Transverse colon (tissue), 4 donors: Measurements from ENCODE around the gene KHDRBS1. TPM values are rescaled to one million over a fixed set of nuclear protein-coding genes. Genes with fewer than 3 reads are reported as not detected.
"Not testable (repeated sequence)": the region's sequence is repeated elsewhere in the genome, so short reads cannot be mapped to it uniquely, and the experiment has no call there.

Experiments
- DNase-seq: peaks from one replicate; pipeline ENCODE4 v3.0.0-alpha.2; 2019
- H3K27ac ChIP-seq, 4 donors: fragments of 200-600 bp; sonication (generic); 2 replicates each; pipeline ENCODE4 v1.5.1; 2016 to 2018; ENCODE audit warnings: inconsistent platforms in 4 of 4
- H3K27me3 ChIP-seq: fragments of 200-600 bp; sonication (generic); 2 replicates; pipeline ENCODE4 v1.5.1; 2017; ENCODE audit warnings: inconsistent platforms
- H3K36me3 ChIP-seq, 4 donors: fragments of 200-600 bp; sonication (generic); 2 replicates each; pipeline ENCODE4 v1.5.1; 2017 to 2019; ENCODE audit warnings: inconsistent platforms in 4 of 4
- H3K4me1 ChIP-seq, 4 donors: fragments of 200-600 bp; sonication (generic); 2 replicates each; pipeline ENCODE4 v1.5.1; 2017 to 2020; ENCODE audit warnings: inconsistent platforms in 4 of 4
- H3K4me3 ChIP-seq, 4 donors: fragments of 200-600 bp; sonication (generic); 1 replicate in 1 of 4; 2 replicates in 3 of 4; pipeline versions ENCODE4 v1.5.1 to v1.6.1; 2017 to 2019; ENCODE audit warnings: inconsistent platforms in 4 of 4
- H3K9me3 ChIP-seq, 2 donors: fragments of 200-600 bp; sonication (generic); 2 replicates each; pipeline ENCODE4 v1.5.1; 2017 to 2019; ENCODE audit warnings: inconsistent platforms in 2 of 2
- CTCF ChIP-seq, 5 experiments: fragments of 200-600 bp in 3 of 5; fragments of 450-650 bp in 2 of 5; sonication (generic) in 3 of 5; IDR thresholded peaks; 1 replicate in 2 of 5; 2 replicates in 3 of 5; pipeline ENCODE4 v1.5.1; 2016 to 2017; ENCODE audit warnings: antibody characterized with exemption in 5 of 5, inconsistent platforms in 3 of 5, mild to moderate bottlenecking in 2 of 5, moderate library complexity in 1 of 5
- EP300 ChIP-seq: sonication (generic); formaldehyde crosslinking; IDR thresholded peaks from one replicate; pipeline ENCODE4 v1.6.1; 2017; ENCODE audit warnings: antibody characterized with exemption, low read depth
- POLR2A ChIP-seq: fragments of 450-650 bp; IDR thresholded peaks from one replicate; pipeline ENCODE4 v1.6.1; 2016; ENCODE audit warnings: antibody characterized with exemption, mild to moderate bottlenecking, moderate library complexity
- POLR2AphosphoS5 ChIP-seq, 3 donors: sonication (generic); formaldehyde crosslinking; IDR thresholded peaks; one replicate each; pipeline ENCODE4 v1.6.1; 2016; ENCODE audit warnings: antibody characterized with exemption in 3 of 3
- WGBS, 2 donors: methylation state at CpG; one replicate each; pipeline ENCODE4 v1.1.5; 2018; ENCODE audit warnings: low coverage in 1 of 2; 5-methylcytosine and 5-hydroxymethylcytosine counted together
- in situ Hi-C, 4 donors: fragments of 200-750 bp; cut with MboI; loops; one replicate each; pipeline versions ENCODE4 v1.15.0 to v1.15.1; 2017; ENCODE audit warnings: low sequenced_read_pairs in 3 of 4, low pct_ligation_motif_present in 1 of 4, low pct_unique_long_range_greater_than_20kb in 1 of 4
- intact Hi-C: fragments of 100-400 bp; cut with DNase I; formaldehyde crosslinking; loops from one replicate; pipeline ENCODE4 v1.15.1; 2023; ENCODE audit warnings: low total_unique reads
- total RNA-seq, 4 donors: library from RNA; depleted of rRNA; stranded (reverse); fragments of >200 nt; gene quantifications; one replicate each; pipeline ENCODE4 v1.1.0, GENCODE V29; 2016

KHDRBS1 gene
- total RNA-seq, 4 donors from 2014 or later, result 49.3 to 83.4 (median 57.1) TPM

GRCh38 chr1:31989964-31990363 lies 23.7 kb upstream of the KHDRBS1 start:
- 89 to 93% methylated on average over 3 of the region's 3 CpGs for WGBS, 2 donors
- H3K27ac ChIP-seq, result no peak overlapping the region
- H3K4me3 ChIP-seq, result no peak overlapping the region
- no peak for DNase-seq
- TF ChIP-seq POLR2AphosphoS5 (IDR thresholded peaks at IDR 0.05) (no peak), EP300 (no peak), CTCF (IDR thresholded peaks at IDR 0.05) (no peak), POLR2A (no peak)
- H3K9me3 ChIP-seq, result no peaks in the 10 kb centered on the region
- H3K4me1 ChIP-seq, result peaks cover 0 to 6% (median 5%) of the 10 kb centered on the region in 4 donors
- H3K27me3 ChIP-seq, result no peaks in the 10 kb centered on the region
- no peaks in the 10 kb centered on the region for H3K36me3 ChIP-seq
- in situ Hi-C loops (no loop called here), intact Hi-C loops (no loop called here)

- intact Hi-C loops (no loop called here), in situ Hi-C loops (no loop called here)
- H3K4me3 ChIP-seq, result no peak overlapping the region
- H3K4me1 ChIP-seq, result no peaks in the 10 kb centered on the region
- H3K27me3 ChIP-seq, result no peaks in the 10 kb centered on the region
- H3K27ac ChIP-seq, result no peak overlapping the region
- H3K9me3 ChIP-seq, result no peaks in the 10 kb centered on the region
- TF ChIP-seq CTCF (IDR thresholded peaks at IDR 0.05) (no peak), POLR2AphosphoS5 (IDR thresholded peaks at IDR 0.05) (no peak), POLR2A (no peak), EP300 (no peak)
- DNase-seq, result no peak
- no peaks in the 10 kb centered on the region for H3K36me3 ChIP-seq
- WGBS, 2 donors, result 72% methylated on average over 1 of the region's 1 CpG; no CpG with 5 or more reads in 1 of the 2 donors
These were observed 22.5 kb upstream of the KHDRBS1 start for GRCh38 chr1:31991182-31991581.

GRCh38 chr1:31995263-31995662 lies 18.4 kb upstream of the KHDRBS1 start:
- in situ Hi-C loops (no loop called here), intact Hi-C loops (no loop called here)
- TF ChIP-seq EP300 (no peak), CTCF (IDR thresholded peaks at IDR 0.05) (no peak), POLR2A (no peak), POLR2AphosphoS5 (IDR thresholded peaks at IDR 0.05) (no peak)
- H3K4me3 ChIP-seq, result no peak overlapping the region
- H3K27me3 ChIP-seq, result no peaks in the 10 kb centered on the region
- DNase-seq, result no peak
- no peaks in the 10 kb centered on the region for H3K9me3 ChIP-seq
- no peak overlapping the region for H3K27ac ChIP-seq
- whole genome bisulfite sequencing, 2 donors, result 76 to 87% methylated on average over 3 of the region's 3 CpGs
- no peaks in the 10 kb centered on the region for H3K4me1 ChIP-seq
- H3K36me3 ChIP-seq, result no peaks in the 10 kb centered on the region

GRCh38 chr1:31996121-31996520 lies 17.5 kb upstream of the KHDRBS1 start:
- H3K9me3 ChIP-seq, H3K4me3 ChIP-seq, H3K36me3 ChIP-seq, H3K27ac ChIP-seq, DNase-seq, H3K27me3 ChIP-seq, H3K4me1 ChIP-seq, in situ Hi-C loops, intact Hi-C loops: not testable (repeated sequence)
- 87 to 92% methylated on average over 4 to 5 of the region's 5 CpGs for WGBS, 2 donors

GRCh38 chr1:32001863-32002262 lies 11.8 kb upstream of the KHDRBS1 start:
- Histone ChIP-seq H3K4me1 (no peaks in the 10 kb centered on the region), H3K9me3 (no peaks in the 10 kb centered on the region), H3K4me3 (no peak overlapping the region), H3K36me3 (no peaks in the 10 kb centered on the region), H3K27me3 (no peaks in the 10 kb centered on the region), H3K27ac (no peak overlapping the region)
- WGBS, 2 donors, result 72 to 82% methylated on average over 2 to 5 of the region's 5 CpGs
- no peak for DNase-seq
- in situ Hi-C loops (no loop called here), intact Hi-C loops (no loop called here)
- TF ChIP-seq CTCF (IDR thresholded peaks at IDR 0.05) (no peak), EP300 (no peak), POLR2A (no peak), POLR2AphosphoS5 (IDR thresholded peaks at IDR 0.05) (no peak)

- 60 to 64% methylated on average over 3 to 4 of the region's 4 CpGs for WGBS, 2 donors
- H3K4me1 ChIP-seq, in situ Hi-C loops, H3K27ac ChIP-seq, H3K27me3 ChIP-seq, H3K9me3 ChIP-seq, intact Hi-C loops, H3K4me3 ChIP-seq, H3K36me3 ChIP-seq, DNase-seq: not testable (repeated sequence)
These were observed 11.4 kb upstream of the KHDRBS1 start for GRCh38 chr1:32002285-32002684.
